ENCODE measurements around the gene SETD3.

Gene SETD3

GRCh38 chr14:99451234-99451633 is 29.4 kb downstream of the SETD3 start:
- no peak for DNase-seq

DNA sequence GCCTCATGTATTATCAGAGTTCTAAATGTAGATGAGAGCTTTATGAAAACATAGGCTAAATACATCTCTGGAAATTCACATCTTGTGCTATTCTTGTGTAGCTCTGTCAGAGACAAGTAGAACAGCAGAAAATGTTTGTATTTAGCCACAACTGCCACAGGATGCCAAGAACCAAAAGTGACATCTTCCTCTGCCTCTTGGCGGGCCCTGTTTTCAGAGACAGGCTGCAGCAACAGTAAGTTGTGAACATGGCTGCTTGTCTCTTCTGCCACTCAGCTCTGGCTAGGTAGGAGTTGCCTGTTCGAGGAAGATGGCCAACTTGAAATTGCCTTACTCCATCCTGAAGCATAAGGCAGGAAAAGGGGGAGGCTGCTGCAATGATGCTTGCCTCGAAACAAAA is 30.4 kb downstream of the SETD3 start:
- DNase-seq, result no peak

- DNase-seq, result no peak
Observed at GRCh38 chr14:99447739-99448138, 32.9 kb downstream of the SETD3 start.

GRCh38 chr14:99445931-99446330 is 34.7 kb downstream of the SETD3 start:
- DNase-seq, result no peak

- DNase-seq, result no peak
Observed at GRCh38 chr14:99441918-99442317, 38.7 kb downstream of the SETD3 start.

DNA sequence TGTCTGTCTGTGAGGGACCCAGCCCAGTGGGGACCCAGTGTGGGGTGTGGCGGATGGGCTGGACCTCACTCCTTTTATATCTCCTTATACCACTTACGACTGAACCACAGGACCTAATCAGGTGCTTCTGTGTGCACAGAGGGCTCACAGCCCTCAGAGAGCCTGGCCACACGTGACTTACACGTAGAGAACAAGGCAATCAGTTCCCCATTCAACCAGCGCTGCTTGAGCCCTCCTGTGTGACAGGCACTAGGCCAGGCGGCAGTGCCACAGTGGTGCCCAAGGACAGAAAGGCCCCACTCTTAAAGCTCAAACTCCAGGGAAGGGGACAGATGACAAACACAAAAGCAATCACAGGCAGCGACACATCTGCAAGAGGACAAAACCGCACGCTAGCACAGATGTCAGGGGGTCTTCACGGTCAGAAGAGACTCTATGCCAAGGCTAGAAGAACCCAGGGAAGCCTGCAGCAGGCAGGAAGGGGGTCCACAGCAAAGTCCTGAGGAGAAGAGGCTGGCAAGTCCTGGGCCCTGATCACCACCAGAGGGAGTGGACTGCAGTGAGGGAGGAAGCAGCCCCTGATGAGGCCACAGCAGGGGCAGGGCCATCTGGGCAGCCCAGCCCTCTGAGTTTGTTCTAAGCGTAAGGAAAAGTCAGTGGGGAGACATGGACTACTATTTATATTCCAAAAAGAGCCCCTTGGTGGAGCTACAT is 39.3 kb downstream of the SETD3 start:
- no peak for DNase-seq

DNA sequence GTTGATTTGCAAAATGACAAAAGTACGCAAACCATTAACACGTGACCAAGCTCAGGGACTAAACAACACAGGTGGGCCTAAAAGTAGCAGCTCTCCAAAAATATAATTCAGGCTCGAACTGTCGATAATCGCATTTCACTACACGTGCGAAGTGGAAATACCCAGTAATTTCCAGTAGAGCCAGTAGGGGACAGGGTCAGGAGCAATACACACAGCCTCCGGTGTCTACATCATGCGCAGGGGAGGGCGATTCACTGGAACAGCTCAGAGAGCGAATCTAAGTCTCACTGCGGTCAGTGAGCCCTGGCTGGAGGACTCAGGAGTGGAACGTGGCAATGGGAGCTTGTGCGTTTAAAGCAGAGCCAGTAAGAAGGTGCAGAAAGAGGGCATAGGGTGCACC is 40.4 kb downstream of the SETD3 start:
- DNase-seq, result no peak

DNA sequence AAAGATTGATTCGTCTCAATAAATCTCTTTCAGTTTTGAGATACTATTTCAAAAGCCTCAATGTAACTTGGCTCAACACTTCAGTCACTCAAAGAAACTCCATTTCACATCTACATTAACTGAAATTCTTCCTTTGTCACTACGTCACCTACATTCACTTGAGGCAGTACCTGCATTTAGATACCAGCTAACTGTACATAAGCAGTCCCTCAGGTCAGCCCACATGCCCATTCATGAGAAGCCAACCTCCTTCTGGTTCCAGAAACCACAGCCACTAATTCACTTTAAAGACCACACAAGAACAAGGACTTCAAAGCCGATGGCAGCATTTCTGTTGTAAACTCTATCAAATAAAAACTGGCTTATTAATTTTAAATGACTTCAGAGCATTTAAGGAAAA is 43.0 kb downstream of the SETD3 start:
- no peak for DNase-seq

GRCh38 chr14:99436247-99437180 is 44.1 kb downstream of the SETD3 start:
- DNase-seq, result no peak

DNA sequence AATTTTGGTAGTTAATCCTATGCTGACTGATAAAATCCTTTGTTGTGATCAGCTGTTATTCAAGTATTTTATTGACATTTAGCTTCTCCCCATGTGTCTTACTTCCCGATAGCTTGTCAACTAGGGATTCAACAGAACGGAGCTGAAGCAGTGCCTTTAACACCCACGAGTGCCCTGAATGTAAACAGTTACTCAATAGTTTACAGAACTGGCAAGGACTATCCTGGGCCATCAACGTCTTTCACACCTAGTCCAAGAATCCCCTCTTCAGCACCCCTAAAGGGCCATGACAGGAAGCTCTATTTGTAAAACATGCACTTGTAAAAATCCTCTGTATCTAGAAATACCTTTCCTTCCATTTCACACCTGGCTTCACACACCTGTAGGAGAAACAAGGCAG is 45.3 kb downstream of the SETD3 start:
- DNase-seq, result no peak

- no peak for DNase-seq
Observed at GRCh38 chr14:99432485-99432884, 48.2 kb downstream of the SETD3 start.

DNA sequence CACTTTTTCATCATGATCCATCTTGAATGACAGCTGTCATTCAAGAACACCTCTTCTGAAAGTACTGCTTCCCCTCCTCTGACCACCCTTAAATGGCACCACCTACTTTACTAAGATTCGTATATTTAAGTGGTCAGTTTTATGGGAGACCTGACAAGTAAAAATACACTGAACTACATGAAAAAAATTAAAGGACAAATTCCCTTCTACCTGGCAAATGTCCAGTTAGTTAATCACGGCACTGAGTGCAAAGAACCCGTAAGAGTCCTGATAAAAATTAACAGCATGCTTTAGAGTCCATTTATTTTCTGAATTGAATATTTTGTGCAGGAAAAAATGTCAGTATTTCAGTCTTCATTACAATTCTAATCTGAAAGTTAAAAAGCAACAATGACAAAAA is 48.7 kb downstream of the SETD3 start:
- DNase-seq, result no peak

DNA sequence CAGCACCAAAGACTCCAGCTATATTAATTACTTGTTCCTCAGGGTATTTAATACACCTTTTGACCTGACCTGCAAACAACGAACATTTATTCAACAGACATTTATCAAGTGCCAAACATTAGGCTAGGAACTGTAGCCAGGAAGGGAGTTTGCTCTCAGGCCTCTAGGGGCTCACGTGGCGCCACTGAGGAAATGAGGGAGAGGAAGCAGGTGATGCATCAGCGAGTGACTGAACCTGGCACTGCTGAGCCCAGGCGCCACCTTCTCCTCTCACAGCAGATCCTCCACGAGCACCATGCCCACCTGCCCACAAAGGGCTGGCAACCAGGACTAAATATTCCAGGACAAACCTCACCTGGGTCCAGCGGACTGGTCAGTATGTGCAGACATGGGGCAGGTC is 50.2 kb downstream of the SETD3 start:
- DNase-seq, result peak; percentile 8 to 16

DNA sequence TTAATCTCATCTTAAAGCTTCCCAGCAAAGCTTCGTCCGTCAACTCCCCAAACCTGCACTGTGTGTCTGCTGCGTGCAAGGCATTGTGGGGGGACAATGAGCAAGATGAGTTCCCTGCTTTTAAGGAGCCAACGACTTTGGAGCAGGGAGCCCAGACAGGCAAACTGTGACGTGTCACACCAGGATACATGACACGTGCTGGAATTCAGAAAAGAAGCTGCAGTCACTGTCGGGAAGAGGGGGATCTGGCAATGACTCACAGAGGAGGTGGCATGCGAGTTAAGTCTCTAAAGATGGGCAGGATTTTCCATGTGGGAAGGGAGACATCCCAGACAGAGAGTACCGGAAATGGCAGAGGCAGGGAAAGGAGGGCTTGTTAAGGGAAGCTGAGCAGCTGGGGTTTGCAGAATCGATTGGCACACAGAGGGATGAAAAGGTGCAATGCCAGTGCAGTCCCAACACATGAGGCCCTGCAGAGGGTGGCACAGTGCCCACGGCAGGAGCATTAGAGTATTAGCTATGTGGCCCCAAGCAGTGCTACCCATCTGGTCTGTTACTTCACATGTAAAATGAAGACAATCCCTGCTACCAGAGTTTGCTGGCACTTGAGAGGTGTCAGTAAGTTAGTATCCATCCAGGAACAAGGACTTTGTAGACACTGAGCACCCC is 52.9 kb downstream of the SETD3 start:
- DNase-seq, result no peak

DNA sequence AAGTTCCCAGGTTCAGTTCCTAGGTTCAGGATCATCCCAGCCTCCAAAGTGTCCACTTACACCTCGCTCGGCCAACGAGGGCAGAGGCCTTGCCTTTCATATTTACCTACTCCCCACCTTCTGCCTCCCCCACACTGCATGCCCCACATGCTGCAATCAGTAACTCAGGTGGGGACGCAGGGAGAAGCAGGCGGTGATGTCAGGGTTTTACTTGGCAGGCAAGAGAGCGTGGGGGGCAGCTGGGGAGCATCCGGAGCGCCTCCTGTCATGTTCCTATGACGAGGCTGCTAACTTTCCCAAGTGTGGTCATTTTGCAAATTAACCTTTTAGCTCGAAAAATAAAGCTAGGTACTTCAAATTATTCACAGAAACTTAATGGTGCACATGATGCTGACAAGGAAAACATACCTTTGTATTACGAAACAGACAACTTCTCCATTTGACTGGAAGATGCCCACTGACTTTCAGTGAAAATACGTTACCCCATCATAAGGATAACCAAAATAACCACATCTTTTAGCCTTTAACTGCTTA is 53.8 kb downstream of the SETD3 start:
- DNase-seq, result no peak

GRCh38 chr14:99426265-99426664 is 54.4 kb downstream of the SETD3 start:
- DNase-seq, result no peak

DNA sequence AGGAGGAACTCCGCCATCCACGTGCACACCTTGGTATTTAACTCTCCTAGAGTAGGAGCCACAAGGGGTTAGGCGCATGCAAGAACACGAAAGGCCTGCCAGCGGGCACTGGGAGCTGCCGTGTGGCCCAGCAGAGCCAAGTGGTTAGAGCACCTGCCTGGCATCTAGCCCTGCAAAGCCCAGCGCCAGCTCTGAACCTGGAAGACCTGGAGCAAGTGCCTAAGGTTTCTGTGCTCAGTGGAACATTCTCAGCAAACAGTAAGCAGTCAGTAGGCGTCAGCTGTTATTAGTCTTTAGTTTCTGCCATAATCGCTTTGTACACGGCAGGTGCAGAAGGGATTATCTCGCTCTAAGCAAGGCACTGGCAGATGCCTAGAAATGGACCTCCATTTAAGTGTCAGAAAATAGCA is 55.4 kb downstream of the SETD3 start:
- DNase-seq, result no peak

DNA sequence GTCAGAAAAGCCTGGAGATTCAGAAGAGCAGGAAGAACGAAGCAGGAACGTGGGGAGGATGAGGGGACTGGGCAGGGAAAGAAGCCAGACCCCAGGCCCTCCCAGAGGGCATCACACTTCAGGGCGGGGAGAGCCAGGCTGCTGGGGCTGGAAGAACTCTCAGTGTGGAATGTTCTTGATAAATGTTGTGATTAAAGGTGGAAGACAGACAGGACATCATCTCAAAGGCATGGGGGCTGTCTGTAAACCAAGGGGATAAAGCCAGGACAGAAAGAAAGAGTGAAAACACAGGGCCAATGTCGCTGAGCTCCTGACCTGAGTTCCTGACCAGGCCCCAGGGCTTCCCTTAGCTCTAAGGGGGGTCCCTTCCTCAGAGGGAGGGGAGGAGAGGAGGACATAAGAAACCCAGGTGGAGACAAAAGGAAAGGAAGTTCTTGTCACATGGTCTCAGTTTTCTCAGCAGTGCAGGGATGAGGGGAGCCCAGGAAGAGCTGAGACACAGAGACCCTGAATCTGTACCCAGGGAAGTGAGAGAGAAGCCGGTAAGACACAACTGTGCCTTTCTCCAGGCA is 56.3 kb downstream of the SETD3 start:
- DNase-seq, result no peak

DNA sequence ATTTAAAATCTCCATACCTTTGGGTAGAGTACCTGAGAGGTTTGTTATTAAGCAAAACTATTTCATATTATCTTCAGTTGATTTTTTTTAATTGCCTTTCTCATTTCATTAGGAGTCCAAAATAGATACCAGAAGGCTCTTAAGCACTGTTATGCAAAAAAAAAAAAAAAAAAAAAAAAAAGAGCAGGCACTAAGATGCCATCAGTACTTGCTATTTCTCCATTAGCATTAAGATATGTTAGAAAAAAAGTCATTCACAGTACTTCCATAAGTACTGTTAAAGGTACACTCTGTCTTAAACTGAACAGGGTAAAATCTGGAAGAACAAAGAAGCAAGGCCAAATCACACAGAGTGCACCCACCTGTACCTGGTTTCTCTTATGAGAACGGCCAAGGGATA is 57.2 kb downstream of the SETD3 start:
- no peak for DNase-seq

DNA sequence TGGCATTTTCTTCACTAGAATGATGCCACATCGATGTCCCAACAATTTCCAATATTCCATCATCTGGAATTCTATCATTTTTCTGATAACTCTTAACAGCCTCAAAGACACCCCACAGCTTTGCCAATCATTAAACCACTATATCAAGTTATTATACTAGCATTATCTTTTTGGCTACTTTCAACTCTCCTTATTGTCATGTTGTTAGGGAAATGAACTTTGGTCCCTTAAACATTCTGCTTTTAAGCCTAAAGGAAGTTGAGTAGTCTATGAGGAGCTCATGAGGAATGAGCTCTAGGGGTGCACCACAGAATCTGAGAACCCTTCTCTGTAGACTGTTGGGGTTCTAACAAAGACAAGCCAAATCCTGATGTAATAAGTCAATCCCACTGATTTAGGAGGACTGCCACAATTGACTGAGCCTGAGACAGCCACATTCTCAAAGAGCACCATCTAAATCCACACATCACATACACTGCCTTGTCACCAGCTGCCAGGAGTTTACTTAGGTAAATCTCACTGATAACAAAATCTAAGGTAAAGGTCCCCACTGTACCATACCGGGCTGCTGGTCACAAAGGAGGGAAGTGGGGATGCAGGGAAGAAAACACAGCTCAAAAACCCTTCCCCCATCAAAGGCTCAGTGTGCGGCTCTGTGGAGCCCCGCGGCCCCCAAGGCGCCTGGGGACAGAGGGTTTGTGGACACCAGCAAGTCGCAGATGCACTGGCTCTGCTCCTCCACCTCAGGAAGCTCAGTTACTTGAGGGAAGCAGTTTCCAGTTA is 58.2 kb downstream of the SETD3 start:
- DNase-seq, result no peak

DNA sequence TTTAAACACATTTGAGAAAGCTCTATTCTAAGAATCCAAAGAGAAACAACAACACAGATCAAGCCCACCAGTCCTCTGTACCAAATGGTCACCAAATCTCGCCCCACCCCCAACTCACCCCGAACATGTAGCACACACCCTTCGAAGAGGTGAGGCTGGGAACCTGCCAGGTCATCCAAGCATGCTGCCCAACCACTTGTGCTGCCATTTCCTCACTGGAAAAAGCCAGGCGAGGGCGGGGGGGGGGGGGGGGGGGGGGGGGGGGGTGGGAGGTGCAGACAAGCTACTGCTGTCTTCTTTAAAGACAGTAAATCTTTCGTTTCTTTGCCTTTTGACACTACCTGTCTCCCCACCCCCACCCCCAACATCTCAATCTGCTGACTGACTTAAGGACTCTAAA is 59.9 kb downstream of the SETD3 start:
- DNase-seq, result no peak

DNA sequence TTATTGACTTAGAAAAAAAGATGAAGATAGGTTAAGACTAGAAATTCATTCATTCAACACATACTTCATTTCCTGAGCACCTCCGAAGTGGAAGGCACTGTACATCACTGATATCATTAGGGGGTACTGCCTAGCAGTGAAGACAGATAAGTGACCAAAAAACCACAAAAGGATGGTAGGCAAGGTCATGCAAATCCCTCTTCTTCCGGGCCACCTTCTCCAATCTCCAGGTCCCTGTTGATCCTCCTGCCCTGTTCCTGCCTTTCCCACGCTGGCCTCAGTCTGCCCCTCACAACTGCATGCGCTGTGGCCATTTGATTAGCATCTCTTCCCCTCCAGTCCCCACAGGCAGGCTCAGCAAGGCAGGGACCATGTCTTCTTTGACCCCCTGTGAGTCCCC is 60.8 kb downstream of the SETD3 start:
- no peak for DNase-seq

Measured in activated CD4-positive, alpha-beta T cell treated with anti-CD3 and anti-CD28 coated beads, Interleukin-2, amount 50 U/mL, for 4 hours (primary cell).